A549 (cell line): ENCODE measurements around the gene THAP4. TPM values are rescaled to one million over a fixed set of nuclear protein-coding genes. Genes with fewer than 3 reads are reported as not detected.

ENCODE experiments used
- ATAC-seq, 2 experiments: fragments of 200-7000 bp in 1 of 2; fragments of >200 bp in 1 of 2; cut with Nextera tagmentation in 1 of 2; cut with Tn5 transposase in 1 of 2; 3 replicates each; pipeline versions ENCODE4 v1.8.0 to v1.9.1; 2018 to 2020; ENCODE audit warnings: mild to moderate bottlenecking in 1 of 2, moderate library complexity in 1 of 2
- CTCF ChIA-PET: fragments of 300-600 bp; sonication (Branson Sonifier 250); formaldehyde crosslinking; extraction: SDS; loops from one replicate; lab custom pipeline; 2021; ENCODE audit warnings: antibody characterized with exemption, inconsistent platforms; lab: Yijun Ruan, JAX
- POLR2A ChIA-PET: fragments of 350-600 bp; formaldehyde crosslinking; extraction: SDS; loops from one replicate; lab custom pipeline; 2021; ENCODE audit warnings: antibody characterized with exemption, inconsistent platforms; lab: Yijun Ruan, JAX
- DNase-seq, 2 experiments: peaks; one replicate each; pipeline versions ENCODE4 v3.0.0 to v3.0.0-alpha.2; 2011 to 2016; ENCODE audit warnings: low read depth in 1 of 2, low spot score in 1 of 2
- FAIRE-seq: peaks from 2 replicates; lab custom pipeline; 2011; peaks lifted over from hg19 to GRCh38; lab: Jason Lieb, UNC
- H3K27ac ChIP-seq, 2 experiments: fragments of >200 bp; sonication (Bioruptor Twin); formaldehyde crosslinking; 3 replicates each; pipeline ENCODE4 v1.5.1; 2016 to 2017
- H3K4me1 ChIP-seq: fragments of >200 bp; sonication (Bioruptor Twin); formaldehyde crosslinking; 3 replicates; pipeline ENCODE4 v1.6.1; 2016
- H3K4me2 ChIP-seq: fragments of >200 bp; sonication (Bioruptor Twin); formaldehyde crosslinking; 3 replicates; pipeline ENCODE4 v1.6.1; 2016
- H3K4me3 ChIP-seq: fragments of >200 bp; sonication (Bioruptor Twin); formaldehyde crosslinking; 3 replicates; pipeline ENCODE4 v1.5.1; 2016
- H3K9me3 ChIP-seq: fragments of >200 bp; sonication (Bioruptor Twin); formaldehyde crosslinking; 3 replicates; pipeline ENCODE4 v1.6.1; 2016
- CBX2 ChIP-seq: fragments of 200-600 bp; sonication (generic); IDR thresholded peaks from 2 replicates; pipeline ENCODE4 v1.6.1; 2016; ENCODE audit warnings: low read depth, mild to moderate bottlenecking, borderline replicate concordance
- CTCF ChIP-seq: fragments of >200 bp; sonication (Bioruptor Twin); formaldehyde crosslinking; IDR thresholded peaks from 3 replicates; pipeline ENCODE4 v1.5.1; 2016
- FOXS1 ChIP-seq: fragments of 250-450 bp; sonication (Bioruptor Pico); IDR thresholded peaks from 2 replicates; pipeline ENCODE4 v1.5.0; 2020; ENCODE audit warnings: mild to moderate bottlenecking, moderate library complexity
- HES2 ChIP-seq: fragments of >200 bp; sonication (Bioruptor Twin); formaldehyde crosslinking; IDR thresholded peaks from 2 replicates; pipeline ENCODE4 v1.6.1; 2016
- HOXA7 ChIP-seq: fragments of 250-450 bp; sonication (Bioruptor Pico); IDR thresholded peaks from 2 replicates; pipeline ENCODE4 v1.5.0; 2020; ENCODE audit warnings: mild to moderate bottlenecking, moderate library complexity
- HOXB13 ChIP-seq: fragments of 250-450 bp; sonication (Bioruptor Pico); IDR thresholded peaks from 2 replicates; pipeline ENCODE4 v1.5.0; 2020; ENCODE audit warnings: low read depth, mild to moderate bottlenecking, moderate library complexity
- HOXB5 ChIP-seq: fragments of 250-450 bp; sonication (Bioruptor Pico); IDR thresholded peaks from 2 replicates; pipeline ENCODE4 v1.5.0; 2020; ENCODE audit warnings: mild to moderate bottlenecking, moderate library complexity
- MAFK ChIP-seq: fragments of 450-650 bp; IDR thresholded peaks from 2 replicates; pipeline ENCODE4 v1.6.1; 2014; ENCODE audit not compliant: partially characterized antibody
- NFE2L2 ChIP-seq: fragments of 150-350 bp; conservative IDR thresholded peaks from 2 replicates; pipeline ENCODE4 v1.6.1; 2014; ENCODE audit warnings: low read length
- NPAS2 ChIP-seq: fragments of 250-450 bp; sonication (Bioruptor Pico); IDR thresholded peaks from 2 replicates; pipeline ENCODE4 v1.8.0; 2022; ENCODE audit warnings: mild to moderate bottlenecking, moderate library complexity, borderline replicate concordance
- NR3C1 ChIP-seq: fragments of >200 bp; sonication (Bioruptor Twin); formaldehyde crosslinking; IDR thresholded peaks from 3 replicates; pipeline ENCODE4 v1.6.1; 2017
- POLR2A ChIP-seq: IDR thresholded peaks from 2 replicates; pipeline ENCODE4 v1.6.1; 2012; ENCODE audit warnings: mild to moderate bottlenecking, low read length
- RAD21 ChIP-seq, 2 experiments: fragments of >200 bp in 1 of 2; sonication (Bioruptor Twin) in 1 of 2; formaldehyde crosslinking in 1 of 2; IDR thresholded peaks in 1 of 2; conservative IDR thresholded peaks in 1 of 2; 2 replicates in 1 of 2; 3 replicates in 1 of 2; pipeline ENCODE4 v1.6.1; 2012 to 2018; ENCODE audit warnings: inconsistent platforms in 1 of 2
- RARB ChIP-seq: fragments of 250-450 bp; sonication (Bioruptor Pico); IDR thresholded peaks from 2 replicates; pipeline ENCODE4 v1.8.0; 2021; ENCODE audit warnings: mild to moderate bottlenecking, moderate library complexity
- REST ChIP-seq: fragments of 200-600 bp; sonication (generic); IDR thresholded peaks from 2 replicates; pipeline ENCODE4 v1.6.1; 2016; ENCODE audit warnings: antibody characterized with exemption, mild to moderate bottlenecking, moderate library complexity
- RFX5 ChIP-seq: fragments of 450-650 bp; IDR thresholded peaks from 2 replicates; pipeline ENCODE4 v1.7.1; 2014; ENCODE audit warnings: antibody characterized with exemption, mild to moderate bottlenecking, moderate library complexity
- SMC3 ChIP-seq: fragments of >200 bp; sonication (Bioruptor Twin); formaldehyde crosslinking; IDR thresholded peaks from 3 replicates; pipeline ENCODE4 v1.6.1; 2018; ENCODE audit warnings: inconsistent platforms
- TFCP2L1 ChIP-seq: fragments of 250-450 bp; sonication (Bioruptor Pico); IDR thresholded peaks from 2 replicates; pipeline ENCODE4 v1.5.0; 2021; ENCODE audit warnings: mild to moderate bottlenecking
- ZNF302 ChIP-seq: fragments of 250-450 bp; sonication (Bioruptor Pico); IDR thresholded peaks from 2 replicates; pipeline ENCODE4 v1.9.0; 2021; ENCODE audit warnings: inconsistent platforms, mild to moderate bottlenecking, moderate library complexity
- ZSCAN20 ChIP-seq: fragments of 250-450 bp; sonication (Bioruptor Pico); IDR thresholded peaks from 2 replicates; pipeline ENCODE4 v1.8.0; 2022; ENCODE audit warnings: mild to moderate bottlenecking, moderate library complexity
- WGBS: methylation state at CpG from one replicate; pipeline ENCODE4 v1.1.6; 2017; ENCODE audit errors: missing lambda C conversion rate; 5-methylcytosine and 5-hydroxymethylcytosine counted together
- polyA plus RNA-seq, 4 experiments: library from polyadenylated mRNA; depleted of rRNA in 3 of 4; stranded (reverse); fragments of >200 nt; fragmentation: RNase III in 1 of 4; extraction: RNeasy Plus Mini Kit Qiagen cat#74134 plus additional on column Dnase treatment in 1 of 4; gene quantifications; 2 replicates in 3 of 4; 3 replicates in 1 of 4; pipeline ENCODE4 v1.2.3, GENCODE V29; 2011 to 2017

The THAP4 gene
- polyA plus RNA-seq, 2 of the 4 experiments (the other 2 are of a cell fraction), result 36.1 to 51.0 TPM

- DNase-seq (no peak), ATAC-seq (no peak), FAIRE-seq (no peak)
- WGBS, result 94% methylated on average over 22 of the region's 31 CpGs
- TF ChIP-seq NFE2L2 (no peak), NPAS2 (CRISPR knock-in tag) (no peak), RFX5 (no peak), TFCP2L1 (CRISPR knock-in tag) (no peak), FOXS1 (CRISPR knock-in tag) (no peak), RAD21 (conservative IDR thresholded peaks at IDR 0.05 in 1 of 2, IDR thresholded peaks at IDR 0.05 in 1 of 2) (no peak), REST (no peak), CBX2 (no peak), HES2 (no peak), MAFK (no peak), RARB (CRISPR knock-in tag) (no peak), CTCF (no peak), SMC3 (no peak), NR3C1 (no peak), HOXB13 (CRISPR knock-in tag) (no peak), HOXA7 (CRISPR knock-in tag) (no peak), ZNF302 (CRISPR knock-in tag) (no peak), ZSCAN20 (CRISPR knock-in tag) (no peak), POLR2A (no peak), HOXB5 (CRISPR knock-in tag) (no peak)
- no peak overlapping the region for H3K27ac ChIP-seq
- POLR2A ChIA-PET, result no interaction called here
- no peaks in the 10 kb centered on the region for H3K4me1 ChIP-seq
- CTCF ChIA-PET, result interaction anchor here (1.2 to 2.5 kb wide), 5 partner anchors 8 to 208 kb away, joined by 3 to 15 read pairs (median 4); no protein-coding TSS in a partner anchor
- H3K4me2 ChIP-seq, result no peak overlapping the region
- H3K4me3 ChIP-seq, result no peak overlapping the region
- H3K9me3 ChIP-seq, result no peaks in the 10 kb centered on the region
These were observed 33.6 kb upstream of the THAP4 start for GRCh38 chr2:241670333-241671110.

- H3K27ac ChIP-seq, result no peak overlapping the region
- TF ChIP-seq RAD21 (conservative IDR thresholded peaks at IDR 0.05 in 1 of 2, IDR thresholded peaks at IDR 0.05 in 1 of 2) (no peak), NR3C1 (no peak), POLR2A (no peak)
- ChIA-PET CTCF (interaction anchor here (0.6 to 1.9 kb wide), 4 partner anchors 9 to 591 kb away, joined by 3 to 11 read pairs (median 4); no protein-coding TSS in a partner anchor), POLR2A (no interaction called here)
- no peak for DNase-seq
- 0 out of 3 replicates have a peak, but pooled peaks cover 4% of the 10 kb centered on the region for H3K4me1 ChIP-seq
- ATAC-seq, result no peak
- no peak for FAIRE-seq
- 87% methylated on average over 12 of the region's 12 CpGs for WGBS
- H3K4me3 ChIP-seq, result no peak overlapping the region
- no peaks in the 10 kb centered on the region for H3K9me3 ChIP-seq
- no peak overlapping the region for H3K4me2 ChIP-seq
These were observed 31.9 kb upstream of the THAP4 start for GRCh38 chr2:241668839-241669238.
